ENCODE measurements around the gene FBXO31. TPM values are rescaled to one million over a fixed set of nuclear protein-coding genes. Genes with fewer than 3 reads are reported as not detected.

Gene FBXO31
- total RNA-seq, 1 donor from 2014 or later = 93.3 TPM

GRCh38 chr16:87304951-87305350 is 78.6 kb downstream of the FBXO31 start:
- no peaks in the 10 kb centered on the region for H3K36me3 ChIP-seq
- intact Hi-C loops (cut with DNase I) = loop anchor here (5.0 kb wide), 1 partner anchor 1242 kb away; no protein-coding TSS in a partner anchor
- H3K4me3 ChIP-seq = no peak overlapping the region
- H3K9me3 ChIP-seq = no peaks in the 10 kb centered on the region
- TF ChIP-seq CTCF (IDR thresholded peaks at IDR 0.05) (no peak), POLR2A (IDR thresholded peaks at IDR 0.05) (no peak), POLR2AphosphoS5 (IDR thresholded peaks at IDR 0.05; ENCODE audit: insufficient read depth in 1 of 2, low read depth in 1 of 2) (no peak)
- H3K27me3 ChIP-seq = no peaks in the 10 kb centered on the region
- H3K27ac ChIP-seq = no peak overlapping the region
- no peak for DNase-seq (ENCODE audit: extremely low spot score in 2 of 2)
- H3K4me1 ChIP-seq = no peaks in the 10 kb centered on the region

DNA sequence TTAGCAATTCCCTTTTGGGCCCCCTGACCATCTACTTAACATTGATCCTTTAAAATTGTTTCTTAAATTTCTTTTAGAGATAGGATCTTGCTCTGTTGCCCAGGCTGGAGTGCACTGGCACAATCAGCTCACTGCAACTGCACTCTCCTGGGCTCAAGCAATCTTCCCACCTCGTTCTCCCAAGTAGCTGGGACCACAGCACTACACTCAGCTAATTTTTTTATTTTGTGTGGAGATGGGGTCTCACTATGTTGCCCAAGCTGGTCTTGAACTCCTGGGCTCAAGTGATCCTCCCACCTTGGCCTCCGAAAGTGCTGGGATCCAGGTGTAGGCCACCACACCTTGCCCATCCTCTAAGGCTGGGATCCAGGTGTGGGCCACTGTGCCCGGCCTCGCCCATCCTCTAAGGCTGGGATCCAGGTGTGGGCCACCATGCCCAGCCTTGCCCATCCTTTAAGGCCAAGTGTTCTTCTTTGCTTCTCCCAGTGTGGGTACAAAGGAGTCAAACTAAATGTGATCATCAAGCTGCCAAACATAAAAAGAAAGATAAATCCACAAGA is 79.5 kb downstream of the FBXO31 start:
- no peaks in the 10 kb centered on the region for H3K9me3 ChIP-seq
- TF ChIP-seq CTCF (IDR thresholded peaks at IDR 0.05) (no peak), POLR2A (IDR thresholded peaks at IDR 0.05) (no peak), POLR2AphosphoS5 (IDR thresholded peaks at IDR 0.05; ENCODE audit: insufficient read depth in 1 of 2, low read depth in 1 of 2) (no peak)
- no peak overlapping the region for H3K4me3 ChIP-seq
- no peak for DNase-seq (ENCODE audit: extremely low spot score in 2 of 2)
- H3K27ac ChIP-seq = no peak overlapping the region
- H3K36me3 ChIP-seq = no peaks in the 10 kb centered on the region
- no peaks in the 10 kb centered on the region for H3K27me3 ChIP-seq
- H3K4me1 ChIP-seq = no peaks in the 10 kb centered on the region
- intact Hi-C loops (cut with DNase I) = loop anchor here (5.0 kb wide), 1 partner anchor 1243 kb away; no protein-coding TSS in a partner anchor

DNA sequence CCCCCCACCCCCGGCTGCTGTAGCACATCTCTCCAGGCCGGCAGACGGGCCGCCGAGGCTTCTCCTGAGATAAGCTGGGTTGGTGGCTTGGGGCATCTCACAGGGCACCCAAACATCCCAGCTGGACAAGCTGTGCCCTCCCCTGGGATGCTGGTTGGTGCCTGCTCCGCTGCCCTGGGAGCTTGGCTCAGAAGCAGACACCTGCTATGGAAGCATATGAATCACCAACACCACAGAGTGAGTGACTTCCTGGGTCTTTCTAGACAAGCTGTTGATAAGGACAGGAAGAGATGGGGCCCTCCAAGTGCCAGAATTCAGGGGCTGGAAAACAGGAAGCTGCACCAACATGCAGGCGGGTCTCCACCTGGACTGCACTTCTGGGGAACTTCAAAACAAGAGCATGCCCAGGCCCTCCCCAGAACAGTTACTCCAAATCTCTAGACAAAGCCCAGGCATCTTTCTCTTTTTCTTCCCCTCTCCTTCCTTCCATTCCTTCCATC is 80.1 kb downstream of the FBXO31 start:
- Histone ChIP-seq H3K27me3 (no peaks in the 10 kb centered on the region), H3K27ac (no peak overlapping the region), H3K36me3 (no peaks in the 10 kb centered on the region), H3K9me3 (no peaks in the 10 kb centered on the region), H3K4me3 (no peak overlapping the region), H3K4me1 (no peaks in the 10 kb centered on the region)
- no peak for DNase-seq (ENCODE audit: extremely low spot score in 2 of 2)
- TF ChIP-seq CTCF (IDR thresholded peaks at IDR 0.05) (no peak), POLR2A (IDR thresholded peaks at IDR 0.05) (no peak), POLR2AphosphoS5 (IDR thresholded peaks at IDR 0.05; ENCODE audit: insufficient read depth in 1 of 2, low read depth in 1 of 2) (no peak)
- intact Hi-C loops (cut with DNase I) = loop anchor here (5.0 kb wide), 1 partner anchor 1244 kb away; no protein-coding TSS in a partner anchor

DNA sequence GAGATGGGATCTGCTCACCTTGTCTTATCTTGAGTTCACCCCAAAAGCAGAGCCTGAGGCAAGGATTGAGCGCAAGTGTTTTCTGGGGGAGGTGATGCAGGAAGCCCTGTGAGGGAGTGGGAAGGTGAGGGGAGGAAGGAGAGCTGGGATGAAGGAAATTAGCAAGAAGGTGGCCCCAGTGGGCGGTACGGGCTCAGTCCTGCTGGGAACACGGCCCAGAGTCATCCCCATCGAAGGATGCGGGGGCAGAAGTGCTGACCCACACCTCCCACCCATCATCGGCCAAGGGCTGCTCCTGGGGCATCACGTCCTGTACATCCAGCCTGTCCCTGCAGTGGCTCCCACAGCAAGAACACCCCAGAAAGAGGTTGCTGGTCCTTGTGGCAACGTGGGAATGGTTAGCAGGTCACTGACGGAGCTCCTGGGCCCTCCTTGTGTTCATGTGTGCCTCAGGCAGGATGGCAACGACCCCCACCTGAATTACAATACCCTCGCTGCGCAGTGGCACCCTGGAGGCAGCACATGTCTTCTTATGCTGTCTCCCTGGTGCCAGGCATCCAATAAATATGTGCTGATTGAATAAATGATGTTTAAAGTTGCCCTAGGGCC is 84.6 kb downstream of the FBXO31 start:
- no peaks in the 10 kb centered on the region for H3K9me3 ChIP-seq
- no peak for TF ChIP-seq POLR2A (IDR thresholded peaks at IDR 0.05)
- TF ChIP-seq CTCF (IDR thresholded peaks at IDR 0.05) = no peak
- TF ChIP-seq POLR2AphosphoS5 (IDR thresholded peaks at IDR 0.05; ENCODE audit: insufficient read depth in 1 of 2, low read depth in 1 of 2) = no peak
- H3K27me3 ChIP-seq = no peaks in the 10 kb centered on the region
- H3K27ac ChIP-seq = no peak overlapping the region
- intact Hi-C loops (cut with DNase I) = no loop called here
- no peaks in the 10 kb centered on the region for H3K36me3 ChIP-seq
- H3K4me3 ChIP-seq = no peak overlapping the region
- no peaks in the 10 kb centered on the region for H3K4me1 ChIP-seq
- DNase-seq (ENCODE audit: extremely low spot score in 2 of 2) = no peak
